NT2/D1 (cell line): Measurements from ENCODE around the gene FHOD1.

Experiments
- SUZ12 ChIP-seq: IDR thresholded peaks from 2 replicates; pipeline ENCODE4 v1.6.1; 2011; ENCODE audit not compliant: insufficient read length, insufficient read depth; ENCODE audit errors: extremely low read depth
- ZNF274 ChIP-seq: IDR thresholded peaks from 2 replicates; pipeline ENCODE4 v1.6.1; 2011; ENCODE audit warnings: mild to moderate bottlenecking, low read depth, low read length

GRCh38 chr16:67227567-67227921 is 19.7 kb downstream of the FHOD1 start:
- TF ChIP-seq ZNF274 (no peak), SUZ12 (no peak)
